GM18909 (cell line): ENCODE measurements around the gene UNC5CL.

Source experiments
- ATAC-seq: cut with Tn5 transposase; IDR thresholded peaks from one replicate; pipeline ENCODE4 v1.9.1; 2021; ENCODE audit warnings: mild to moderate bottlenecking; ENCODE audit not compliant: unreplicated experiment, poor library complexity

The UNC5CL gene

DNA sequence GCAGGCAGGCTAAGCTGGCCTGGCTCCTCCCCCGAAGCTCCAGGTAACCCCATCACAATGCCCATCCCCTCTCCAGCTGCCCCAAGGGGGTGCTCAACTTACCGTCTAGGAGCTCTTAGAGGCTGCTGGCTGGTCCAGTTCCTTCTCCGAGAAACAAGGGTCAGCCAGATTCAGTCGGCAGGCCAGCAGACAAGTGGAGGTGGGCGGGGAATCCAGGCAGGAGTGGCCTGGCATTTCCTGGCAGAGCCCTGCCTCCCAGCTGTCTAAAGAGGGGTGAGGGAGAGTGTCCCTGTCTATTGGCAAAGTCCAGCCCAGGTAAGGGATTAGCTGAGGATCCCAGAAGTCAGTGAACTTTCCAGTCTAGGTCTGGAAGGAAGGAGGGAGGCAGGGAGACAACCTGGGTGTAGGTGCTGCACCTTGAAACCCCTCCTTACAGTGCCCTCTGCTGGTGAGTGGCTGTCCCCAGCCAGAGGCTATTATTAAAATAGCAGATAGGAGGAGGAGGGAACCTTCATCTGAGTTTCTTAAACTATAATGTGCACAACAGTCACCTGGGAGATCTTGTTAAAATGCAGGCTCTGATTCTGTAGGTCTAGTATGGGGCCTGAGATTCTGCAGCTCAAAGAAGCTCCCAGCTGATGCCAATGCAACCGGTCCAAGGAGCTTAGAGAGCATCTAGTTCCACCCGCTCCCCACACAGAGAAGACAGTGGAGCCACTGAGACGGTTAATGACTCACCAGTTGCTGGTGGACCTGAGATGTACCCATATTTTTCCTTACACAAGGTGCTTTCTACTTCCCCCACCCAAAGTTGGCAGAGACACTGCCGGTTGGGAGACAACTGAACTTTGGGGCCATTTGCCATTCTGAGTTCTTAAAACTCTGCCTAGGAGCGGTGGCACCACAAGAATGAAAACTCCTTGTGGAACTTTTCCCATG is at the start of gene UNC5CL:
Gene UNC5CL, minus strand, starts transcription at position 162 of the 939 bp plus-strand sequence. CDS start 4,147 bp downstream, outside the sequence.
- peak; percentile 57 for ATAC-seq

DNA sequence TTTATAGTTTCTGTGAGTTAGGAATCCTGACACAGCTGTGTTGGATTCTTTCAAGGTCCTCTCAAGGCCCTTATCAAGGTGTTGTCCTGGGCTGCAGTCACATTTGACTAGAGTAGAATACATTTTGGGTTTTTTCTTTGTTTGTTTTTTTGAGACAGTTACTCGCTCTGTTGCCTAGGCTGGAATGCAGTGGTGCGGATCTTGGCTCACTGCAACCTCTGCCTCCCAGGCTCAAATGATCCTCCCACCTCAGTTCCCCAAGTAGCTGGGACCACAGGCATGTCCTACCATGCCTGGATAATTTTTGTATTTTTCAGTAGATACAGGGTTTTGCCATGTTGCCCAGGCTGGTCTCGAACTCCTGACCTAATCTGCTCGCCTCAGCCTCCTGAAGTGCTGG is 49.4 kb upstream of the UNC5CL start:
- ATAC-seq, result no peak

DNA sequence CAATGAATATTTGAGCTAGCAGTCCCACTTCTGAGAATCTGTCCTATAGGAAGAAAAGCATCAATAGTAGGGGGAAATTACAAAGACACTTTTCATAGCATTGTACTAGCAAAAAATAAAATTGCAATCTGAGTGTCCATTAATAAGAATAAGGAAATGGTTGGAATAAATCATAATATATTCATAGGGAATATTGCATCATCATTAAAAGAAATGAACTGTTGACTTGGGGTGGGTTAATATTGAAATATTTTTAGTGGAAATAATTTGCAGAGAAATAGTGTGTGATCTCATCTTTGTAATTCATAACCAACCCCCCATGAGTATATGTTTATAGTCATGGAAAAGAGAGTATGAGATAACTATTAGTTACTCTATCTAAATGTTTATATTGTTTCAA is 46.2 kb upstream of the UNC5CL start:
- ATAC-seq, result no peak

DNA sequence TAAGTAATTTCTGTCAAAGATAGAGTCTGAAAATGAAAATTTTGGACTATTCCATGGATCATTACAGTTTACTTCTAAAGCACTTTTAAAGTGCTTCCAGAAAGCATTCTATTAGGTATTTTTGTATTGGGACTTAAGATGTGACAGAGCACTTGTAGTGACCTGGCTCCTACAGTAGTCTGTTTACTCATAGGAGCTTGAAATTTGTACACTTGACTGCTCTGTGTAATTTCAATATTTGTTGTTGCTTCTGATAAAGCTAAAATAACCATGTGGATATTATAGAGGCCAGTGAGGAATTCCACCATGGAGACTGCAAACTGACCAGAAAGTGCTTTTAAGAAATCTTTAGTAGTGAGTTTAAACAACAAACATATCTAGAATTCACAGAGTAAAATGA is 44.1 kb upstream of the UNC5CL start:
- ATAC-seq, result no peak

GRCh38 chr6:41080621-41081020 is 41.6 kb upstream of the UNC5CL start:
- no peak for ATAC-seq

DNA sequence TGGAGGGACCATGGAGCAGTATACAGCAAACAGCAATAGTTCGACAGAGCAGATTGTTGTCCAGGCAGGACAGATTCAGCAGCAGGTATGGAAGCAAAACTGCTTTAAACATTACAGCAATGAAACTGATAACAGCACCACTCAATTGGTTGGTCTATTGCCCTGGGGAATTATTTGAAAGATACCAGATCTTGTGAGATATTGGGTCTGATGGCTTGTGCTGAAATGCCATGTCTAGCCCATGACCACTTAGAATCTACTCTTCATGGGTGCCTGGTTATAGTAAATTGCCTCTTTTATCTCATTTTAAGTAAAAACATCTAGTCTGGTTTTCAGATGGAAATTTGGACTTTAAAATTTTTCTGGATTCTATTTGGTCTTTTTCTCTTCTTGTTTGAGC is 40.1 kb upstream of the UNC5CL start:
- no peak for ATAC-seq

DNA sequence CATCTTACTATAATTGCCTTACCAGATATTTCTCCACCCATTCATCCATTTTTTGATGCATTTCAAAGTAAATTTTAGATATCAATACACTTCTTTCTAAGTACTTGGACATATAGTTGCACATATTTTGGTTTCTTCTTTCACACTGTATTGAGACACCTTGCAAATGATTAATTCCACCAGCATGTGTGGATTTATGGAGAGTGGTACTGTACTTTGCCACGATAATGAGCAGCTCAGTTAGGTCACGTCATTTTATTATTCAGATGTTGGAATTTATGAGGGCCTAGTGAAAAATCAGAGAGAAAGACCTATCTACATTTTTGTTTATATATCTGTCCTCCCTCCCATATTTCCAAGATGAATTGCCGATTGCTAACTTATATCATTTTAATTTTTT is 39.1 kb upstream of the UNC5CL start:
- no peak for ATAC-seq

DNA sequence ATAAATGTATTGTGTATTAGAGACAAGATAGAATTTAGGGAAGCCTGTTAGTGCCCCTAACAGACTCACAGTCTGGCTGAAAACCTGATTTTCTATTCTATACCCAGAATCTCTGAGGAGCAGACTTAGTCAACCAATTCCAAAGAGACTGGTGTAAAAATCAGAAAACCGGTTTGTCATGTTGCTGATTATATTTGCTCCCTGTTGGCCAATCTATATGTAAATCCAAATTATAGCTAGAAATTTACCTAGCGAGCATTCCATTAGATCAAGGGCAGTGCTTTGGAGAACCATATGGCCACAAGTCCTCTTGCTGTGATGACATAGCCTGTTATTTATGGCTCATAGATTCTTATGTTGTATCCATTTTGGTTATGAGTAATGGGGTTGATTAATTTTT is 38.5 kb upstream of the UNC5CL start:
- ATAC-seq, result no peak

GRCh38 chr6:41075651-41076626 is 36.9 kb upstream of the UNC5CL start:
- ATAC-seq, result no peak

GRCh38 chr6:41074692-41075436 is 35.8 kb upstream of the UNC5CL start:
- ATAC-seq, result no peak

- no peak for ATAC-seq
Observed at GRCh38 chr6:41073968-41074691, 35.1 kb upstream of the UNC5CL start.

DNA sequence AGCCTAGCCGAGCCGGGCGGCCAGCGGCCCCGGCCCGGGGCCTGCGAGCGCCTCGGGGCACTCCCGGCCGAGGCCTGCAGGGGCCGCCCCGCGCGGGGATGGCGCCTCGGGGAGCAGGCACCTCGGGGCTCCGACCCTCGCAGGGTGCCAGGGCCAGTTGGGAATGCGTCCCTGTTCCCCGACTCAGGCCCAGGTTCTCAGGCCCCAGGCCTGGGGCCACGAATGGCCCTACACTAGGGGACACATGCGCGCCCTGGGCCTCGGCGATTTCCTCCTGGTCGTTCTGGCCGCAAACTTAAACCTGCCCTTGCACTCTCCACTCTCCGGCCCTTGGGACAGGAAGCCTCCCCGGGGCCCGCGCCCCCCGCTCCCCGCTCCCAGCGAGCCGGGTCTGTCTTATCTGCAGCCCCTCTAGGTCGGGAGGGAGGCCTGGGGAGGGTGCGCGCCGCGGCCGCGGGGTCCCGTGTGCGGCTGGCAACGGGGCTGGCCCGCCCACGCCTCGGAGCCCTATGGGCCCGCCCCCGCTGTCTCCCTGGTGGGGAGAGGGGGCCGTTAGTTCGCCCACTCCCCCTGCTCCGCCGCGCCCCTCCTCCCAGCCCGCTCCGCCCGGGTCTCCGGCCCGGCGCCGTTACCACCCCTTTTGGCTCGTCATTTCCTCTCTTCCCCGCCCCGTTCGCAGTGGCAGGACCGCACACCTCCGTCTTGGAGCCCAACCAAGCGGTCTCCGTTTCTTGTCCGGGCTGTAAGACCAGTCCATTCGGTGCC is 34.4 kb upstream of the UNC5CL start:
- peak; percentile 30 for ATAC-seq

GRCh38 chr6:41072836-41073202 is 33.8 kb upstream of the UNC5CL start, which contains the start of gene NFYA:
Gene NFYA, plus strand, starts transcription at chr6:41072974. Its CDS starts 6,116 bp downstream, at chr6:41079090.
- peak; percentile 66 for ATAC-seq

DNA sequence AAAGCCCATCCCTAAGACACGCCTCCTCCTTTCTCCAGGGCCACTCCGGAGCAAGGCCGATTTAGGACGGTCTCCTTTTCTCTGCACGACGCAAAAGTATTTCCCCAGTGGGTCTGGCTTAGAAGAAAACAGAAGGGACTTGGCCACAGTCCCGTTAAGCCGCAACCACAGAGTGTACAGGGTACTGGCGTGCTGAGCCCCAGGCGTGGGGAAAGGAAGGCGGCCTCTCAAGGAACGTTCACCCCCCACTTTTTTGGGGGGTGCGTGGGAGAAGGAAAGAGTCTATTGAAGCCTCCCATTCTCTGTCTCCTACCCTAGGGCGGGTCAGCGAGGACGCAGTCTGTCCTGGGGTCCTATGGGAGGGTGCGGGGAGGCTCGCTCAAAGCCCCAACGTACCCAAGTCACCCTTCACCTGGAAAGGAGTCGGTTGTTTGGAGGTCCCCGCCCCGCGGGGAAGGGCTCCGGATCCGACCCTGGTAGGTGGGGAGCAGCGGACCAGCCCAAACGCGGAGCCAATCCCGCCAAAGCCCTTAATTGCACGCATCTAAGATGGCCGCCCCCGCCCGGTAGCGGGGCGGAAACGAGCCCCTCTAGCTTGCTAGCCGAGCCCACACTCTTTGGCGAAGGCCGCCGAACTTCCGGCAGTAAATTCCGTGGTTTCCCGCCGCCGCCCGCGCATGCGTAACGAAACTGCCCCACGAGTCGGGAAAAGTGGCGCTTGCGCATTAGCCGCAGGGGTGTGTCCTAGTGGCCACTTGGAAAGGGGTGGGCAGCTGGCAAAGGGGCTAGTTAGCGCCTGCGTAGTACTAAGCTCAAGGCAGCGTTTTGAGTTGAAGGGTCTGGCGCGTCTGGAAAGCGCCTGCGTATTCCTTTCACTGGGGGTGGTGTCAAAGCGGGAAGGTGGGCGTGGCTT is 33.2 kb upstream of the UNC5CL start, which contains the start of gene OARD1:
Gene OARD1, minus strand, starts transcription at position 434 of the 913 bp plus-strand sequence. CDS start 722 bp downstream, outside the sequence.
- ATAC-seq, result peak; percentile 71

- no peak for ATAC-seq
Observed at GRCh38 chr6:41071501-41071922, 32.5 kb upstream of the UNC5CL start.

- ATAC-seq, result no peak
Observed at GRCh38 chr6:41066867-41067304, 27.9 kb upstream of the UNC5CL start.

DNA sequence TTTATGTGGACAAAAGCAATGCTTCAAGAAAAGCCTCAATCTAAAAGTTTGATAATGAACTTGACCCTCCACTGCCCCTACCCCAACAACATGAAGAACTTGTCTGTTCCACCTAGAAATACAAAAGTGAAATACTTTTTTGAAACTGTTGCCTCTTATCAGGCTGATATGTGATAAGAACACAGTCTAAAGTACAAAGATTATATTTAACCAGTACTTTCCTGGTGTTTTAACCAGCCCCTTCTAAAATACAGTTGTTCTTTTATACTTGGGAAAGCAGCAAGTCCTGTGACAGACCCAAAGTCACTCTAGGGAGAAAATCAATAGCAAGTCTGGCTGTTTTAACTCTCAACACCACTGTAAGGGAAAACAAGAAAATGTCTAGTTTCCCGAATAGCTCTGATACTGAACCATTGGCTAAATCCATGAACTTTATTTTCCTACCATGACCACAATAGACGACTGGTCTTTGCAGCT is 26.6 kb upstream of the UNC5CL start:
- no peak for ATAC-seq
